Measurements from ENCODE around the gene NUDT8.

DNA sequence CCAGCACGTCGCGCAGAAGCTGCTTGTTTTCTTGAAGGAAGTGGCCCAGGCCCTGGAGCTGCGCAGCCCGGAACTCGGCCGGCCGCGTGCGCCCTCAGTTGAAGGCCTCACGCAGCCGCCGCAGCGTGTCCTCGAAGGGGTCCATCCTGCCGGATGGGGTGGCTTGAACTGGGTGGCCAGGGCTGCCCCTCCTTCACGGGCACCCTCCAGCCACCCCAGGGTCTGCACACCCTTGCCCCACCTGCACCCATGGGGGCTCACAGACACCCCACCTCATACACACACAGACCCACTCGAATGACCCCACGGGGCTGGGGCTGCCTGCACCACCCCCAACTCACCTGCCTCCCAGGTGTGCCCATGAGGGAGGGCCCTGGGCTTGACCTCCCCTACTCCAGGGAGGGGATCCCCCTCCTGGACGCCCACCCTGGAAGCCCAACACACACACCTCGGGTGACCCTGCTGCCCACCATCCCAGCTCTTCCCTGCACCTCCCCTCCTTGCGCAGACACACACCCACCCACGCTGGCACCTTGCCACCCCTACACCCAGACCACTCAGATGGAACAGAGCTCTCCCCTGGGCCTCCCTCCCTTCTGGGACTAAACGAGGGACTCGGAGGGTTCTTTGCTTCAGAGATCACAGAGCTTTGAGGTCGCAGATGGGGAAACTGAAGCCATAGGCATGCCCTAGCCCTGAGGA lies 37.9 kb upstream of the NUDT8 start:
- TF ChIP-seq, protein P1, sequence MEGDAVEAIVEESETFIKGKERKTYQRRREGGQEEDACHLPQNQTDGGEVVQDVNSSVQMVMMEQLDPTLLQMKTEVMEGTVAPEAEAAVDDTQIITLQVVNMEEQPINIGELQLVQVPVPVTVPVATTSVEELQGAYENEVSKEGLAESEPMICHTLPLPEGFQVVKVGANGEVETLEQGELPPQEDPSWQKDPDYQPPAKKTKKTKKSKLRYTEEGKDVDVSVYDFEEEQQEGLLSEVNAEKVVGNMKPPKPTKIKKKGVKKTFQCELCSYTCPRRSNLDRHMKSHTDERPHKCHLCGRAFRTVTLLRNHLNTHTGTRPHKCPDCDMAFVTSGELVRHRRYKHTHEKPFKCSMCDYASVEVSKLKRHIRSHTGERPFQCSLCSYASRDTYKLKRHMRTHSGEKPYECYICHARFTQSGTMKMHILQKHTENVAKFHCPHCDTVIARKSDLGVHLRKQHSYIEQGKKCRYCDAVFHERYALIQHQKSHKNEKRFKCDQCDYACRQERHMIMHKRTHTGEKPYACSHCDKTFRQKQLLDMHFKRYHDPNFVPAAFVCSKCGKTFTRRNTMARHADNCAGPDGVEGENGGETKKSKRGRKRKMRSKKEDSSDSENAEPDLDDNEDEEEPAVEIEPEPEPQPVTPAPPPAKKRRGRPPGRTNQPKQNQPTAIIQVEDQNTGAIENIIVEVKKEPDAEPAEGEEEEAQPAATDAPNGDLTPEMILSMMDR (IDR thresholded peaks at IDR 0.05) = no peak
- TF ChIP-seq POLR2AphosphoS5 (IDR thresholded peaks at IDR 0.05) = no peak

All from esophagus muscularis mucosa (tissue), 3 donors.